Measurements from ENCODE around the gene CAB39. TPM values are rescaled to one million over a fixed set of nuclear protein-coding genes. Genes with fewer than 3 reads are reported as not detected.
"Not testable (repeated sequence)": the region's sequence is repeated elsewhere in the genome, so short reads cannot be mapped to it uniquely, and the experiment has no call there.

Gene CAB39
- total RNA-seq, 1 donor from 2014 or later, result 62.9 TPM

DNA sequence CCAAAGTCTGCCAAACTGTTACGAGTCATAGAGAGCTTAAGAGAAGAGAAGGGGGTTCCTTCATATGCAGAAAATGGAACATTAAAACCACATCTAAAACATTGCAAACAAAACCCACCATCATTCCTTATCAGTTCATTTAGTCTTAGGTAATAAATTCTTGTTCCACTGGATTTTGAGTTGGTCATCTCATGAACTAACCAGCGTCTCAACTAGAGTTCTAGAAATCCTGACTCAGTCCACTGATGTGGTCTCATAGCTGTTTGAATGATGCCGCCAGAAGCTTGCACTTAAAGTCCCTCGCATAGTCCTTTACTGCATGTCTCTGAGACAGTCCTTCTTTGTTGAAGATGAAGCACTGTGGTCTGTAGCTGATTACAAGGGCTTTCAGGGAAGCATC lies 15.0 kb upstream of the CAB39 start:
- H3K27me3 ChIP-seq, result no peaks in the 10 kb centered on the region
- intact Hi-C loops (cut with DNase I), result no loop called here
- TF ChIP-seq, protein P1, sequence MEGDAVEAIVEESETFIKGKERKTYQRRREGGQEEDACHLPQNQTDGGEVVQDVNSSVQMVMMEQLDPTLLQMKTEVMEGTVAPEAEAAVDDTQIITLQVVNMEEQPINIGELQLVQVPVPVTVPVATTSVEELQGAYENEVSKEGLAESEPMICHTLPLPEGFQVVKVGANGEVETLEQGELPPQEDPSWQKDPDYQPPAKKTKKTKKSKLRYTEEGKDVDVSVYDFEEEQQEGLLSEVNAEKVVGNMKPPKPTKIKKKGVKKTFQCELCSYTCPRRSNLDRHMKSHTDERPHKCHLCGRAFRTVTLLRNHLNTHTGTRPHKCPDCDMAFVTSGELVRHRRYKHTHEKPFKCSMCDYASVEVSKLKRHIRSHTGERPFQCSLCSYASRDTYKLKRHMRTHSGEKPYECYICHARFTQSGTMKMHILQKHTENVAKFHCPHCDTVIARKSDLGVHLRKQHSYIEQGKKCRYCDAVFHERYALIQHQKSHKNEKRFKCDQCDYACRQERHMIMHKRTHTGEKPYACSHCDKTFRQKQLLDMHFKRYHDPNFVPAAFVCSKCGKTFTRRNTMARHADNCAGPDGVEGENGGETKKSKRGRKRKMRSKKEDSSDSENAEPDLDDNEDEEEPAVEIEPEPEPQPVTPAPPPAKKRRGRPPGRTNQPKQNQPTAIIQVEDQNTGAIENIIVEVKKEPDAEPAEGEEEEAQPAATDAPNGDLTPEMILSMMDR (IDR thresholded peaks at IDR 0.05), result no peak
- H3K9me3 ChIP-seq, result peaks cover 0 to 4% of the 10 kb centered on the region in 2 donors
- H3K4me3 ChIP-seq, result no peak overlapping the region
- no peak for DNase-seq (ENCODE audit: low spot score in 2 of 2)
- no peaks in the 10 kb centered on the region for H3K4me1 ChIP-seq
- no peaks in the 10 kb centered on the region for H3K36me3 ChIP-seq
- no peak overlapping the region for H3K27ac ChIP-seq

DNA sequence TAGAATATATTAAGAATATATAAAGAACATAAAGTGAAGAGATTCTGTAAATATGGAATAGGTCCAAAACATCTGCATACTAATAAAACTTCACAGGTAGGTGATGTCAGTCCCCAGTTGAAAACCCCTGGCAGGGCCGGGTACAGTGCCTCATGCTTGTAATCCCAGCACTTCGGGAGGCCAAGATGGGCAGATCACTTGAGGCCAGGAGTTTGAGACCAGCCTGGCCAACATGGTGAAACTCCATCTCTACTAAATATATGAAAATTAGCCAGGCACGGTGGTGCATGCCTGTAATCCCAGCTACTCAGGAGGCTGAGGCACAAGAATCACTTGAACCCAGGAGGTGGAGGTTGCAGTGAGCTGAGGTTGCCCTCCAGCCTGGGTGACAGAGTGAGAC lies 13.9 kb upstream of the CAB39 start:
- H3K36me3 ChIP-seq; H3K27ac ChIP-seq; H3K9me3 ChIP-seq; H3K4me3 ChIP-seq; H3K4me1 ChIP-seq; H3K27me3 ChIP-seq; intact Hi-C loops (cut with DNase I); DNase-seq (ENCODE audit: low spot score in 2 of 2): not testable (repeated sequence)

DNA sequence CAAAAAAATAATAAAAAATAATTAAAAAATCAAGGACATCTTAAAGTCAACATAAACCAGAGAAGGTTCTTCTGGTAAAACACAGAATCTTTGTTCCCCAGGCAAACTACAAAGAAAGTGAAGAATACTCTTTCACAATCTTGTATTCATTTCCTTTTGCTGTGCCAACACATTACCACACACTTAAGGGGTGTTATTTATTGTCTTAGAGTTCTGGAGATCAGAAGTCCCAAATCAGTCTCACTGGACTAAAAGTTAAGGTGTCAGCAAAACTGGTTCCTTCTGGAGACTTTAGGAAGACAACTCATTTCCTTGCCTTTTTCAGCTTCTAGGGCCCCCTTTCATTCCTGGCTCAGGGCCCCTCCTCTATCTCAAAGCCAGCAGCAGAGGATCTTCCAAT lies 12.2 kb upstream of the CAB39 start:
- TF ChIP-seq, protein P1 (IDR thresholded peaks at IDR 0.05), result no peak
- no peaks in the 10 kb centered on the region for H3K4me1 ChIP-seq
- no peak overlapping the region for H3K4me3 ChIP-seq
- DNase-seq (ENCODE audit: low spot score in 2 of 2), result no peak
- H3K9me3 ChIP-seq, result peaks cover 0 to 7% of the 10 kb centered on the region in 2 donors
- H3K36me3 ChIP-seq, result no peaks in the 10 kb centered on the region
- no peak overlapping the region for H3K27ac ChIP-seq
- intact Hi-C loops (cut with DNase I), result no loop called here
- no peaks in the 10 kb centered on the region for H3K27me3 ChIP-seq

DNA sequence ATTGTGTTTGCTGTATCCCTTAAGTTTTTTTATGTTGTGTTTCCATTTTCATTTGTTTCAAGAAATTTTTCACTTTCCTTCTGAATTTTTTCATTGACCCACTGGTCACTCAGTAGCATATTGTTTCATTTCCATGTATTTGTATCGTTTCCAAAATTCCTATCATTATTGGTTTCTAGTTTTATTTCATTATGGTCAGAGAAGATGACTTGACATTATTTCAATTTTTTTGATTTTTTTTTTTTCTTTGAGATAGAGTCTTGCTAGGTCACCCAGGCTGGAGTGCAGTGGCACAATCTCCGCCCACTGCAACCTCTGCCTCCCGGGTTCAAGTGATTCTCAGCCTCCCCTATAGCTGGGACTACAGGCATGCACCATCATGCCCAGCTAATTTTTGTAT lies 11.3 kb upstream of the CAB39 start:
- Histone ChIP-seq H3K9me3 (peaks cover 0 to 7% of the 10 kb centered on the region in 2 donors), H3K27me3 (no peaks in the 10 kb centered on the region), H3K27ac (no peak overlapping the region), H3K4me1 (no peaks in the 10 kb centered on the region), H3K36me3 (no peaks in the 10 kb centered on the region), H3K4me3 (no peak overlapping the region)
- intact Hi-C loops (cut with DNase I), result no loop called here
- TF ChIP-seq, protein P1 (IDR thresholded peaks at IDR 0.05), result no peak
- DNase-seq (ENCODE audit: low spot score in 2 of 2), result no peak

DNA sequence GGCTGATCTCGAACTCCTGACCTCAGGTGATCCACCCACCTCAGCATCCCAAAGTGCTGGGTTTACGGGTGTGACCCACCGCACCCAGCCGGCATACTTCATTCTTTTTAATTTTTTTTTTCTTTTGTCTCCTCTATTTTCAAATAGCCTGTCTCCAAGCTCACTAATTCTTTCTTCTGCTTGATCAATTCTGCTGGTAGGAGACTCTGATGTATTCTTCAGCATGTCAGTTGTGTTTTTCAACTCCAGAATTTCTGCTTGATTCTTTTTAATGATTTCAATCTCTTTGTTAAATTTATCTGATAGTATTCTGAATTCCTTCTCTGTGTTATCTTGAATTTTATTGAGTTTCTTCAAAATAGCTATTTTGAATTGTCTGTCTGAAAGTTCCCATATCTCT lies 10.2 kb upstream of the CAB39 start:
- H3K27me3 ChIP-seq; H3K9me3 ChIP-seq; DNase-seq (ENCODE audit: low spot score in 2 of 2); intact Hi-C loops (cut with DNase I); H3K27ac ChIP-seq; H3K4me3 ChIP-seq; H3K36me3 ChIP-seq; H3K4me1 ChIP-seq: not testable (repeated sequence)

DNA sequence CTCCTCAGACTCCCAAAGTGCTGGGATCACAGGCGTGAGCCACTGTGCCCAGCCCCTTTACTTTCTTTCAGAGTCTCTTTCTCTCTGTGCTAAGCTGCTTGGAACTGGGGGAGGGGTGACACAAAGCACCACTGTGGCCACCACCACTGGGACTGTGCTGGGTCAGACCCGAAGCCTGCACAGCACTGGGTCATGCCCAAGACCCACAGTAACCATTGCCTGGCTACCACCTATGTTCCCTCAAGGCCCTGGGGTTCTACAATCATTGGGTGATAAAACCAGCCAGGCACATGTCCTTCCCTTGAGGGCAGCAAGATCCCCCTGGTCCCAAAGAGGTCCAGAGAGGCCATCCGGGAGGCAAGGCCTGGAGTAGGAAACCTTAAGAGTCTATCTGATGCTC lies 9.1 kb upstream of the CAB39 start:
- Histone ChIP-seq H3K36me3 (no peaks in the 10 kb centered on the region), H3K4me1 (no peaks in the 10 kb centered on the region), H3K4me3 (no peak overlapping the region), H3K27me3 (no peaks in the 10 kb centered on the region), H3K9me3 (peaks cover 0 to 7% of the 10 kb centered on the region in 2 donors), H3K27ac (no peak overlapping the region)
- TF ChIP-seq, protein P1 (IDR thresholded peaks at IDR 0.05), result no peak
- intact Hi-C loops (cut with DNase I), result no loop called here
- no peak for DNase-seq (ENCODE audit: low spot score in 2 of 2)

DNA sequence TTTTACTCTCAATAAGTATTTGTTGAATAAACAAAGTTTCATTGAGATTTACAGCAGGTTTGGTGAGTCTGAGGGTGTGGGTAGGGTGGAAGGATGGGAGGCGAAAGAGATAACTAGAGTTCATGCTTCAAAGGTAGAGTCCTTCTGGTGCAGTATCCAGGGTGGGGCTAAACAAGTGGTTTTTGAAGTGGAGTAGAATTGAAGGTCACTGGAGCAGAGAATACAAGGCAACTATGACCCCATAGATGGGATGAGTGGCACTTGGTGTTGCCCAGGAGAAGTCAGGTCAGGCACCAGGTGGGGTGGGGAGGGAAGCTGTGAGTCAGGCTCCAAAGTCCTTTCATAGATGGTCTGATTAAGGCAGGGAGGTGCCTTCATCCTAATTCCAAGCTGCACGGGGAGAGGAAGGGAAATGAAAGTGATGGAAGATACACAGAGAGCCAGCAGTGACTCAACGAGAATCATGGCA lies 6.6 kb upstream of the CAB39 start:
- no peak for DNase-seq (ENCODE audit: low spot score in 2 of 2)
- H3K4me3 ChIP-seq, result no peak overlapping the region
- no peaks in the 10 kb centered on the region for H3K27me3 ChIP-seq
- no peak overlapping the region for H3K27ac ChIP-seq
- TF ChIP-seq, protein P1 (IDR thresholded peaks at IDR 0.05), result no peak
- H3K4me1 ChIP-seq, result no peaks in the 10 kb centered on the region
- H3K36me3 ChIP-seq, result no peaks in the 10 kb centered on the region
- H3K9me3 ChIP-seq, result peaks cover 0 to 7% of the 10 kb centered on the region in 2 donors
- intact Hi-C loops (cut with DNase I), result no loop called here

Measured in ascending aorta (tissue), 2 donors.